ENCODE measurements around the gene TVP23A. TPM values are rescaled to one million over a fixed set of nuclear protein-coding genes. Genes with fewer than 3 reads are reported as not detected.
A peak's percentile ranks its signal among the peaks of the same experiment; 100 is the strongest.

TVP23A gene
- total and polyA plus RNA-seq, 8 donors: 0.15 to 4.4 (median 0.34) TPM; not detected in 4

DNA sequence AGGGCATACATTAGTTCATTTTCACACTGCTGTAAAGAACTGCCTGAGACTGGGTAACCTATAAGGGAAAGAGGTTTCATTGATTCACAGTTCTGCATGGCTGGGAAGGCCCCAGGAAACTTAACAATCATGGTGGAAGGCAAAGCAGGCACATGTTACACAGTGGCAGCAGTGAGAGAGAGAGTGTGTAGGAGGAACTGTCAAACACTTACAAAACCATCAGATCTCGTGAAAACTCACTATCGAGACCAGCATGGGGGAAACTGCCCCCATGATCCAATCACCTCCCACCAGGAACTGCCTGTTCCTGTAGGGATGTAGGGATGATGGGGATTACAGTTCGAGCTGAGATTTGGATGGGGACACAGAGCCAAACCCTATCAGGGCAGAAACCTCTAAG lies 57.7 kb downstream of the TVP23A start:
- intact Hi-C loops (cut with DNase I; ENCODE audit: low total_unique reads): no loop called here
- Histone ChIP-seq H3K27ac (no peak overlapping the region), H3K4me3 (no peak overlapping the region), H3K27me3 (no peaks in the 10 kb centered on the region), H3K36me3 (peaks cover 82 to 100% (median 99%) of the 10 kb centered on the region in 4 donors), H3K9me3 (no peaks in the 10 kb centered on the region), H3K4me1 (peaks cover 0 to 6% (median 0%) of the 10 kb centered on the region in 4 donors)
- no peak for DNase-seq
- TF ChIP-seq EP300 (IDR thresholded peaks at IDR 0.05): no peak
- TF ChIP-seq, protein P1, sequence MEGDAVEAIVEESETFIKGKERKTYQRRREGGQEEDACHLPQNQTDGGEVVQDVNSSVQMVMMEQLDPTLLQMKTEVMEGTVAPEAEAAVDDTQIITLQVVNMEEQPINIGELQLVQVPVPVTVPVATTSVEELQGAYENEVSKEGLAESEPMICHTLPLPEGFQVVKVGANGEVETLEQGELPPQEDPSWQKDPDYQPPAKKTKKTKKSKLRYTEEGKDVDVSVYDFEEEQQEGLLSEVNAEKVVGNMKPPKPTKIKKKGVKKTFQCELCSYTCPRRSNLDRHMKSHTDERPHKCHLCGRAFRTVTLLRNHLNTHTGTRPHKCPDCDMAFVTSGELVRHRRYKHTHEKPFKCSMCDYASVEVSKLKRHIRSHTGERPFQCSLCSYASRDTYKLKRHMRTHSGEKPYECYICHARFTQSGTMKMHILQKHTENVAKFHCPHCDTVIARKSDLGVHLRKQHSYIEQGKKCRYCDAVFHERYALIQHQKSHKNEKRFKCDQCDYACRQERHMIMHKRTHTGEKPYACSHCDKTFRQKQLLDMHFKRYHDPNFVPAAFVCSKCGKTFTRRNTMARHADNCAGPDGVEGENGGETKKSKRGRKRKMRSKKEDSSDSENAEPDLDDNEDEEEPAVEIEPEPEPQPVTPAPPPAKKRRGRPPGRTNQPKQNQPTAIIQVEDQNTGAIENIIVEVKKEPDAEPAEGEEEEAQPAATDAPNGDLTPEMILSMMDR (IDR thresholded peaks at IDR 0.05): no peak
- TF ChIP-seq POLR2A (IDR thresholded peaks at IDR 0.05): no peak
- TF ChIP-seq POLR2AphosphoS5 (IDR thresholded peaks at IDR 0.05): no peak
- 81 to 87% (median 84%) methylated on average over 3 of the region's 3 CpGs for WGBS, 5 donors

DNA sequence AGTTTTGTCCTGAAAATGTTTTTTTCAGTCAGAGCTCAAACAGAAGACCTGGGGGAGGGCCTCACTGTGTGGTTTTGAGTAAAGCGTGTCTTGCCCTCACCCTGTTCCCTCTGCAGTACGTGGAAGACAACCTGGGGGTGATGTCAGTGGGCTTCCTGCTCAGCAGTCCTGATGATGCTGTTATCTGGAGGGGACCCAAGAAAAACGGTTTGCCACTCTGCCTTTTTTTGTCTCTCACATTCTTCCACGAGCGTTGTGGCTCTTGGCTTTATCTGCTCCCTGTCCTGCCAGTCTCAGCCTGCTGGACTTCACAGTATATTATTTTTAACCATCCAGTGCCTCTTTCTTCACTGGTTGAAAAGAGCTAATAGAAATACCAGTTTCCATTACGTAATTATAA lies 62.0 kb downstream of the TVP23A start:
- 78 to 84% (median 80%) methylated on average over 6 of the region's 6 CpGs for WGBS, 5 donors
- Histone ChIP-seq H3K27ac (no peak overlapping the region), H3K9me3 (no peaks in the 10 kb centered on the region), H3K4me3 (no peak overlapping the region), H3K36me3 (peaks cover 68 to 100% (median 99%) of the 10 kb centered on the region in 4 donors), H3K4me1 (peaks cover 0 to 6% (median 0%) of the 10 kb centered on the region in 4 donors), H3K27me3 (no peaks in the 10 kb centered on the region)
- intact Hi-C loops (cut with DNase I; ENCODE audit: low total_unique reads): no loop called here
- TF ChIP-seq, protein P1 (IDR thresholded peaks at IDR 0.05): no peak
- TF ChIP-seq EP300 (IDR thresholded peaks at IDR 0.05) (no peak), POLR2AphosphoS5 (IDR thresholded peaks at IDR 0.05) (no peak), POLR2A (IDR thresholded peaks at IDR 0.05) (no peak)
- no peak for DNase-seq

- TF ChIP-seq, protein P1 (IDR thresholded peaks at IDR 0.05): no peak
- TF ChIP-seq POLR2AphosphoS5 (IDR thresholded peaks at IDR 0.05) (no peak), EP300 (IDR thresholded peaks at IDR 0.05) (no peak), POLR2A (IDR thresholded peaks at IDR 0.05) (no peak)
- no peak overlapping the region for H3K27ac ChIP-seq
- H3K4me1 ChIP-seq: peaks cover 0 to 6% (median 0%) of the 10 kb centered on the region in 4 donors
- intact Hi-C loops (cut with DNase I; ENCODE audit: low total_unique reads): no loop called here
- DNase-seq: no peak
- 82 to 93% (median 88%) methylated on average over 4 of the region's 4 CpGs for WGBS, 5 donors
- no peaks in the 10 kb centered on the region for H3K9me3 ChIP-seq
- no peaks in the 10 kb centered on the region for H3K27me3 ChIP-seq
- H3K36me3 ChIP-seq: peaks cover 57 to 100% (median 99%) of the 10 kb centered on the region in 4 donors
- no peak overlapping the region for H3K4me3 ChIP-seq
Observed at GRCh38 chr16:10754941-10755340, 63.7 kb downstream of the TVP23A start.

DNA sequence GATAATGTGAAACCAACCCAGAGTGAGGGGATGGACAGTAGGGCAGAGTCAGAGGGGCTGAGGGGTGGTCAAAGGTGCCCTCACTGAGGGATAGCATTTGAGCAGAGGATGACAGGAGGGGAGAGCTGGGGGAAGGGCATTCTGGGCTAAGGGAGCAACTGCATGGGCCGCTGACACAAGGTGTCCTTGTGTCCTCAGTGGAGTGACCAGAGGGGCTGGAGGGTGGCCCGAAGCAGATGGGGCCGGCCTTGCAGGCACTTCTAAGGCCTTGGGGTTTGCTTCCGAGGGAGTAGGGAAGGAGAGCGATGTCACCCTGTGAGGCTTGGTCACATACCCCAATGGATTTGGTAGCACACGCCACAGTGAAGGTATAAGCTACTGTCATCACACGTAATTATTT lies 64.9 kb downstream of the TVP23A start:
- intact Hi-C loops (cut with DNase I; ENCODE audit: low total_unique reads): no loop called here
- peaks cover 0 to 6% (median 0%) of the 10 kb centered on the region in 4 donors for H3K4me1 ChIP-seq
- peaks cover 51 to 100% (median 99%) of the 10 kb centered on the region in 4 donors for H3K36me3 ChIP-seq

More for the DNA sequence above, 64.9 kb downstream of the TVP23A start:
- TF ChIP-seq, protein P1 (IDR thresholded peaks at IDR 0.05): no peak
- TF ChIP-seq EP300 (IDR thresholded peaks at IDR 0.05) (no peak), POLR2A (IDR thresholded peaks at IDR 0.05) (no peak), POLR2AphosphoS5 (IDR thresholded peaks at IDR 0.05) (no peak)
- Histone ChIP-seq H3K9me3 (no peaks in the 10 kb centered on the region), H3K27me3 (no peaks in the 10 kb centered on the region), H3K4me3 (no peak overlapping the region), H3K27ac (peak overlapping the region in 1 of 5 donors; percentile 26)
- DNase-seq: no peak
- 89 to 98% (median 93%) methylated on average over 7 of the region's 7 CpGs for WGBS, 5 donors

Measured in stomach (tissue), 9 donors.